ENCODE measurements around the gene AMT. TPM values are rescaled to one million over a fixed set of nuclear protein-coding genes. Genes with fewer than 3 reads are reported as not detected.

The AMT gene
- total RNA-seq, 1 experiment from 2014 or later: 3.7 TPM

GRCh38 chr3:49453621-49454020 lies 31.3 kb upstream of the AMT start:
- Mint-ChIP-seq H3K4me3 (ENCODE audit: unreplicated experiment) (no peak overlapping the region), H3K4me1 (ENCODE audit: insufficient read depth, unreplicated experiment) (peaks cover 16% of the 10 kb centered on the region), H3K27ac (ENCODE audit: low read depth, unreplicated experiment) (no peak overlapping the region), H3K9me3 (ENCODE audit: unreplicated experiment) (no peaks in the 10 kb centered on the region), H3K27me3 (ENCODE audit: insufficient read depth, unreplicated experiment) (no peaks in the 10 kb centered on the region), H3K36me3 (ENCODE audit: insufficient read depth, unreplicated experiment) (peaks cover 10% of the 10 kb centered on the region)
- ChIA-PET POLR2A (interaction anchor here (0.8 to 3.7 kb wide), 2 partner anchors 9 to 17 kb away, joined by 4 to 24 read pairs; partner anchors contain the start of gene DAG1), CTCF (interaction anchor here (0.6 to 1.0 kb wide), 3 partner anchors 32 to 294 kb away, joined by 3 read pairs; no protein-coding TSS in a partner anchor)
- intact Hi-C loops (cut with micrococcal nuclease): loop anchor here (5.0 kb wide), 1 partner anchor 219 kb away; the partner anchor contains the start of gene APEH
- BruUV-seq (replicated peaks): no TSS peak
- no peak for DNase-seq (ENCODE audit: unreplicated experiment)
- TF ChIP-seq, protein P1, sequence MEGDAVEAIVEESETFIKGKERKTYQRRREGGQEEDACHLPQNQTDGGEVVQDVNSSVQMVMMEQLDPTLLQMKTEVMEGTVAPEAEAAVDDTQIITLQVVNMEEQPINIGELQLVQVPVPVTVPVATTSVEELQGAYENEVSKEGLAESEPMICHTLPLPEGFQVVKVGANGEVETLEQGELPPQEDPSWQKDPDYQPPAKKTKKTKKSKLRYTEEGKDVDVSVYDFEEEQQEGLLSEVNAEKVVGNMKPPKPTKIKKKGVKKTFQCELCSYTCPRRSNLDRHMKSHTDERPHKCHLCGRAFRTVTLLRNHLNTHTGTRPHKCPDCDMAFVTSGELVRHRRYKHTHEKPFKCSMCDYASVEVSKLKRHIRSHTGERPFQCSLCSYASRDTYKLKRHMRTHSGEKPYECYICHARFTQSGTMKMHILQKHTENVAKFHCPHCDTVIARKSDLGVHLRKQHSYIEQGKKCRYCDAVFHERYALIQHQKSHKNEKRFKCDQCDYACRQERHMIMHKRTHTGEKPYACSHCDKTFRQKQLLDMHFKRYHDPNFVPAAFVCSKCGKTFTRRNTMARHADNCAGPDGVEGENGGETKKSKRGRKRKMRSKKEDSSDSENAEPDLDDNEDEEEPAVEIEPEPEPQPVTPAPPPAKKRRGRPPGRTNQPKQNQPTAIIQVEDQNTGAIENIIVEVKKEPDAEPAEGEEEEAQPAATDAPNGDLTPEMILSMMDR (IDR thresholded peaks at IDR 0.05; ENCODE audit: unreplicated experiment): no peak

DNA sequence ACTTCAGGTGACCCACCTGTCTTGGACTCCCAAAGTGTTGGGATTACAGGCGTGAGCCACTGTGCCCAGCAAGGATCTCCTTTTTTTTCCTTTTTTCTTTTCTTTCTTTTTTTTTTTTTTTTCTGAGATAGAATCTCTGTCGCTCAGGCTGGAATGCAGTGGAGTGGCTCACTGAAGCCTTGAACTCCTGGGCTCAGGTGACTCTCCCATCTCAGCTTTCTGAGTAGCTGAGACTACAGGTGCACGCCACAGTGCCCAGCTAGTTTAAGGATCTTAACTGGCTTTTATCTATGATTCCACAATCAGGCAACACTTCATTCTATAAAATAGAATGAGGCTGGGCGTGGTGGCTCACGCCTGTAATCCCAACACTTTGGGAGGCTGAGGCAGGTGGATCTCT lies 23.1 kb upstream of the AMT start:
- ChIA-PET POLR2A (interaction anchor here (0.7 to 3.0 kb wide), 7 partner anchors 16 to 106 kb away, joined by 3 to 21 read pairs (median 4); partner anchors contain the start of genes DAG1, NICN1, RHOA and TCTA), CTCF (interaction anchor here (0.9 to 2.2 kb wide), 2 partner anchors 78 to 105 kb away, joined by 4 to 7 read pairs; partner anchors contain the start of gene USP4)
- intact Hi-C loops (cut with micrococcal nuclease): no loop called here
- no TSS peak for BruUV-seq (replicated peaks)
- Mint-ChIP-seq H3K9me3 (ENCODE audit: unreplicated experiment) (no peaks in the 10 kb centered on the region), H3K27me3 (ENCODE audit: insufficient read depth, unreplicated experiment) (no peaks in the 10 kb centered on the region), H3K4me1 (ENCODE audit: insufficient read depth, unreplicated experiment) (peaks cover 7% of the 10 kb centered on the region), H3K36me3 (ENCODE audit: insufficient read depth, unreplicated experiment) (peaks cover 10% of the 10 kb centered on the region), H3K4me3 (ENCODE audit: unreplicated experiment) (no peak overlapping the region), H3K27ac (ENCODE audit: low read depth, unreplicated experiment) (no peak overlapping the region)
- TF ChIP-seq, protein P1 (IDR thresholded peaks at IDR 0.05; ENCODE audit: unreplicated experiment): no peak
- DNase-seq (ENCODE audit: unreplicated experiment): no peak

DNA sequence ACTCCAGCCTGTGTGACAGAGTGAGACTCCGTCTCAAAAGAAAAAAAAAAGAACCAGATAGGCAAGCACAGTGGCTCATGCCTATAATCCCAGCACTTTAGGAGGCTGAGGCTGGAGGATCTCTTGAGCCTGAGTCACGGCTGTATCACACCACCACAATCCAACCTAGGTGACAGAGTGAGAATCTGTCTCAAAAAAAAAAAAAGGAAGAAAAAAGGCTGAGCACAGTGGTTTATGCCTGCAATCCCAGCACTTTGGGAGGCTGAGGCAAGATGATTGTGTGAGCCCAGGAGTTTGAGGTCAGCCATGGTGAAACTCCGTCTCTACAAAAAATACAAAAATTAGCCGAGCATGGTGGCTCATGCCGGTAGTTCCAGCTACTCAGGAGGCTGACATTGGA lies 12.5 kb upstream of the AMT start:
- Mint-ChIP-seq H3K4me1 (ENCODE audit: insufficient read depth, unreplicated experiment) (no peaks in the 10 kb centered on the region), H3K9me3 (ENCODE audit: unreplicated experiment) (no peaks in the 10 kb centered on the region), H3K27ac (ENCODE audit: low read depth, unreplicated experiment) (no peak overlapping the region), H3K36me3 (ENCODE audit: insufficient read depth, unreplicated experiment) (no peaks in the 10 kb centered on the region), H3K4me3 (ENCODE audit: unreplicated experiment) (no peak overlapping the region), H3K27me3 (ENCODE audit: insufficient read depth, unreplicated experiment) (no peaks in the 10 kb centered on the region)
- BruUV-seq (replicated peaks): no TSS peak
- intact Hi-C loops (cut with micrococcal nuclease): no loop called here
- TF ChIP-seq, protein P1 (IDR thresholded peaks at IDR 0.05; ENCODE audit: unreplicated experiment): no peak
- ChIA-PET CTCF (no interaction called here), POLR2A (no interaction called here)
- no peak for DNase-seq (ENCODE audit: unreplicated experiment)

DNA sequence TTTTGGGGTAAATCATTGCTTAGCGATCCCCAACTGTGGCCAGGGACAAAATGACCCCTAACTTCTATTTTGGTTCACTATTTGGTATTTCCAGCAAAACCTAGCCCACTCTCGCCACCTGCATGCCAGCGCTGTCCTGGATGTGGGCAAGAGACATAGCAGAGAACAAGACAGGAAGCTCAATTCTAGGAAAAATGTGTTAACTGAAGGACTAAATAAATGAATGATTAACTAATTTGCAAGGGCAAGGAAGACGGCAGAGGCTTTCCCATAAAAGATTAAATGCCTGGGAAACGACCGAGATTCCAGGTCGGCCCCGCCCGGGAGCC lies 6.4 kb upstream of the AMT start:
- Mint-ChIP-seq H3K36me3 (ENCODE audit: insufficient read depth, unreplicated experiment) (peaks cover 36% of the 10 kb centered on the region), H3K27me3 (ENCODE audit: insufficient read depth, unreplicated experiment) (no peaks in the 10 kb centered on the region), H3K27ac (ENCODE audit: low read depth, unreplicated experiment) (peak overlapping the region; percentile 99), H3K4me1 (ENCODE audit: insufficient read depth, unreplicated experiment) (peaks cover 5% of the 10 kb centered on the region), H3K9me3 (ENCODE audit: unreplicated experiment) (no peaks in the 10 kb centered on the region), H3K4me3 (ENCODE audit: unreplicated experiment) (peak overlapping the region; percentile 89)
- TF ChIP-seq, protein P1 (IDR thresholded peaks at IDR 0.05; ENCODE audit: unreplicated experiment): no peak
- ChIA-PET CTCF (interaction anchor here (0.5 to 2.2 kb wide), 4 partner anchors 8 to 47 kb away, joined by 3 to 6 read pairs (median 5); partner anchors contain the start of gene TCTA), POLR2A (interaction anchor here (0.5 to 2.6 kb wide), 26 partner anchors 9 to 1009 kb away, joined by 3 to 34 read pairs (median 4); partner anchors contain the start of genes DAG1, GPX1, RHOA and TCTA)
- BruUV-seq (replicated peaks): TSS peak; percentile 62
- intact Hi-C loops (cut with micrococcal nuclease): loop anchor here (1.0 kb wide), 1 partner anchor 16 kb away; the partner anchor contains the start of gene TCTA
- no peak for DNase-seq (ENCODE audit: unreplicated experiment)

All from MCF 10A (cell line).